ENCODE measurements around the gene SLC51B. TPM values are rescaled to one million over a fixed set of nuclear protein-coding genes. Genes with fewer than 3 reads are reported as not detected.

Gene SLC51B
- total and polyA plus RNA-seq, 9 of the 15 experiments (the other 6 are each of a cell fraction or from before 2014, with no cell fraction given): not detected

GRCh38 chr15:65051266-65051665 is 6.1 kb downstream of the SLC51B start (continued):
- TF ChIP-seq, protein P1, sequence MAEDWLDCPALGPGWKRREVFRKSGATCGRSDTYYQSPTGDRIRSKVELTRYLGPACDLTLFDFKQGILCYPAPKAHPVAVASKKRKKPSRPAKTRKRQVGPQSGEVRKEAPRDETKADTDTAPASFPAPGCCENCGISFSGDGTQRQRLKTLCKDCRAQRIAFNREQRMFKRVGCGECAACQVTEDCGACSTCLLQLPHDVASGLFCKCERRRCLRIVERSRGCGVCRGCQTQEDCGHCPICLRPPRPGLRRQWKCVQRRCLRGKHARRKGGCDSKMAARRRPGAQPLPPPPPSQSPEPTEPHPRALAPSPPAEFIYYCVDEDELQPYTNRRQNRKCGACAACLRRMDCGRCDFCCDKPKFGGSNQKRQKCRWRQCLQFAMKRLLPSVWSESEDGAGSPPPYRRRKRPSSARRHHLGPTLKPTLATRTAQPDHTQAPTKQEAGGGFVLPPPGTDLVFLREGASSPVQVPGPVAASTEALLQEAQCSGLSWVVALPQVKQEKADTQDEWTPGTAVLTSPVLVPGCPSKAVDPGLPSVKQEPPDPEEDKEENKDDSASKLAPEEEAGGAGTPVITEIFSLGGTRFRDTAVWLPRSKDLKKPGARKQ (CRISPR knock-in tag; IDR thresholded peaks at IDR 0.05): no peak

DNA sequence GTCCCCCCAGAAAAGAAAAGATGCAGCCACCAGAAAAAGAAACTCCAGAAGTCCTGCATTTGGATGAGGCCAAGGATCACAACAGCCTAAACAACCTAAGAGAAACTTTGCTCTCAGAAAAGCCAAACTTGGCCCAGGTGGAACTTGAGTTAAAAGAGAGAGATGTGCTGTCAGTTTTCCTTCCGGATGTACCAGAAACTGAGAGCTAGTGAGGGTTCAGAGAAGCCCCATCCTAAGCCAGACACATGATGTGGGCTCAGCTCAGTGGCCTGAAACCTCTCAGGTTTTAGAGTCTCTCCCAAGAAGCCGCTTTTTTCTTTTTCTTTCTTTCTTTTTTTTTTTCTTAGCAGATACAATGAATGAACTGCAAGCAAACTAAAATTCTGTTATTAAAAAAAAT is 7.8 kb downstream of the SLC51B start:
- H4K20me1 ChIP-seq (replicated peaks; ENCODE audit: control insufficient read depth, insufficient read depth, low read length): no peaks in the 10 kb centered on the region; the same call in 1 of the 2 replicates
- H3K9ac ChIP-seq (ENCODE audit: insufficient read depth in 1 of 2, low read depth in 2 of 2, low read length in 2 of 2): no peak overlapping the region
- H3K27me3 ChIP-seq (ENCODE audit: control insufficient read depth in 2 of 2, insufficient read depth in 2 of 2, low read length in 2 of 2): no peaks in the 10 kb centered on the region; a peak in 1 of 5 replicates
- no peak for ATAC-seq
- intact Hi-C loops (cut with micrococcal nuclease): loop anchor here (5.0 kb wide), 2 partner anchors 134 to 249 kb away; partner anchors contain the start of genes CLPX and RNU5B-1
- DNase-seq (ENCODE audit: extremely low read depth in 1 of 4, low spot score in 3 of 4): no peak
- no peak for FAIRE-seq
- H3K36me3 ChIP-seq (ENCODE audit: control insufficient read depth, insufficient read depth, low read length): no peaks in the 10 kb centered on the region
- H3K9me3 ChIP-seq (replicated peaks; ENCODE audit: control insufficient read depth, insufficient read depth, low read depth, low read length): no peaks in the 10 kb centered on the region
- no peaks in the 10 kb centered on the region for H3K79me2 ChIP-seq (ENCODE audit: control insufficient read depth, insufficient read depth, low read length)
- WGBS (ENCODE audit: insufficient coverage, low coverage, missing lambda C conversion rate): 0% methylated on average over 2 of the region's 2 CpGs
- POLR2A ChIA-PET: no interaction called here
- no peak overlapping the region for H2AFZ ChIP-seq (ENCODE audit: low read depth, low read length)
- CTCF ChIA-PET (ENCODE audit: low intra/inter-chr PET ratio): interaction anchor here (1.1 kb wide), 1 partner anchor 19 kb away, joined by 3 read pairs; no protein-coding TSS in a partner anchor
- no peak overlapping the region for H3K4me2 ChIP-seq (ENCODE audit: insufficient read depth, low read length)
- H3K27ac ChIP-seq (ENCODE audit: extremely low read depth, low read depth, low read length): no peak overlapping the region
- no peak overlapping the region for H3K4me3 ChIP-seq
- H3K4me1 ChIP-seq (replicated peaks in 1 of 2; ENCODE audit: control insufficient read depth in 2 of 2, insufficient read depth in 2 of 2, low read length in 2 of 2): peaks cover 7 to 17% of the 10 kb centered on the region in 2 experiments; a peak in 3 of 5 replicates
- BruUV-seq (replicated peaks): no TSS peak
- H3K9me1 ChIP-seq (ENCODE audit: control insufficient read depth, insufficient read depth, low read length): no peaks in the 10 kb centered on the region
- in situ Hi-C loops (cut with MboI): loop anchor here (10.0 kb wide), 2 partner anchors 242 to 332 kb away; partner anchors contain the start of gene RNU5A-1
- TF ChIP-seq NFE2L1 (tag; IDR thresholded peaks at IDR 0.05; ENCODE audit: borderline replicate concordance, low read depth) (no peak), CBX8 (IDR thresholded peaks at IDR 0.05; ENCODE audit: borderline replicate concordance, extremely low read depth, low read depth, low read length, poor library complexity, severe bottlenecking) (no peak), SIRT6 (IDR thresholded peaks at IDR 0.05; ENCODE audit: low read depth, low read length) (no peak), GATA2 (CRISPR knock-in tag; IDR thresholded peaks at IDR 0.05) (no peak), ZBTB9 (CRISPR knock-in tag; IDR thresholded peaks at IDR 0.05) (no peak), SFPQ (IDR thresholded peaks at IDR 0.05; ENCODE audit: low read depth, low read length) (no peak), ZNF3 (CRISPR knock-in tag; IDR thresholded peaks at IDR 0.05) (no peak), TEAD4 (IDR thresholded peaks at IDR 0.05; ENCODE audit: low read length) (no peak), TEAD4 (CRISPR knock-in tag; IDR thresholded peaks at IDR 0.05; ENCODE audit: borderline replicate concordance) (no peak), MYC (IDR thresholded peaks at IDR 0.05; ENCODE audit: low read depth, low read length) (no peak), MYC (CRISPR knock-in tag; IDR thresholded peaks at IDR 0.05; ENCODE audit: borderline replicate concordance, low read depth) (no peak), HDAC2 (IDR thresholded peaks at IDR 0.05) (no peak)
